CD1c-positive myeloid dendritic cell (primary cell): ENCODE data around the gene FOXD4.
"Not testable (repeated sequence)": the region's sequence is repeated elsewhere in the genome, so short reads cannot be mapped to it uniquely, and the experiment has no call there.

Experiments
- DNase-seq: peaks from one replicate; pipeline ENCODE4 v3.0.0-alpha.2; 2016; ENCODE audit errors: extremely low spot score

FOXD4 gene

DNA sequence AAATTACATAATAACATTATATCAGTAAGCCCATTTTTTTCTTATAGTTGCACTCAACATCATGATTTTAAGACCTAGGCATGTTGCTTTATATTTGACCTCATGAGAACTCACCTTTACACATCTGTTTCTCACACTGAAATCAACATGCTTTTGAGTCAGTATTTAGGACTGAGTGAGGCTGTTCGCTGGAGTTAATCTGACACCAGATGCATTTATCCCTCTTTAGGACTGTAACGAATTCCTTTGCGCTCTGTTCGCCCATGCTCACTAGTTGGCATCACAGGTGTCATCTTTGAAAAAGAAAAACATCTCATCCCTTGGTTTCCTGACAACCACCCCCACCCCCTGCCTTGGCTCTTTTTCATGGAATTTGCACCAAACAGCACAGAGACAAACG is 24.3 kb downstream of the FOXD4 start:
- DNase-seq = not testable (repeated sequence)

DNA sequence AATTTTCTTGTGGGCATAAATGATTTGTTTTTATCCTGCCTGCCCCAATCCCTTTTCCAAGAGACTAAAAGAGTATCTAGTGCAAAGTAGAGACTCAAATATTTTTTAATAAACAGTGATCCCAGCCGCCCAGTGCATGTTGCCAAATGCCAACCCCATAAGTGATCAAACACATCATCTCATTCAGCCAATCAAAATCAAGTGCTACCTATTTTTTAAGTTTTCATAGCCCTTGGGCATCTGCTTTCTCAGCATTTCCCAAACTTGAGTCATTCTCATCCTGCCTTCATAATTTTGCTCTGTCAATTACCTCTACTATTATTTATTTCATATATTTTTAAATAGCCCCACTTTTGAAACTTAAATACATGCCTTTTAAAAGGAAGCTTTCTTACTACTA is 27.4 kb downstream of the FOXD4 start:
- not testable (repeated sequence) for DNase-seq

DNA sequence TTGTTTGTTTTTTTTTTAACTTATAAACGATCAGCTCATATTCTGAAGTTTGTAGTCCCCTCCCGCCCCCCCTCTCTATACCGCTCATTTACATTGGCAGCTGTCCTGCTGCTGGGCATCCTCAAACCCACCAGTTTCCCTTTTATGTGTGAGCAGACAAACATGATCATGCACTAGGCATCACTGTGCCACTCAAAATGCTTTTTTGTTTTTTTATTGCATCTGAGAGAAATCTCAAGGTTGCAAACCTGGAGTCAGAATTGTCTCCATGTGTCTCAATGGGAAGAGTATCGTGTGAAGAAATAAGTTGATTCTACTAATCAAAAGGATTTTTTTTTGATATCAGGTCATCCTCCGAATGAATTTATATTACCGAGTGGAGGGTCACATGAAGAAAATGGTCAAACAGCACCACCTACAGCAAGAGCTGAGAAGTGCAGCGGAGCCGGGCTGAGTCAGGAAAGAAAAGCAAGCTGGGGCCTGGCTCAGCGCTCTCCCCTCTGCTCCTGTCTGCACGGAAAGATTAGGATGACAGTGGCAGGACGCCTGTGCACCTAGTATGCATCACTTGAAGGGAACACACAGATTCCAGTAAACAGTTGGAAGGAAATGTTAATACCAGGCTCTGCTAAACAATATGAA is 29.7 kb downstream of the FOXD4 start:
- DNase-seq = not testable (repeated sequence)

DNA sequence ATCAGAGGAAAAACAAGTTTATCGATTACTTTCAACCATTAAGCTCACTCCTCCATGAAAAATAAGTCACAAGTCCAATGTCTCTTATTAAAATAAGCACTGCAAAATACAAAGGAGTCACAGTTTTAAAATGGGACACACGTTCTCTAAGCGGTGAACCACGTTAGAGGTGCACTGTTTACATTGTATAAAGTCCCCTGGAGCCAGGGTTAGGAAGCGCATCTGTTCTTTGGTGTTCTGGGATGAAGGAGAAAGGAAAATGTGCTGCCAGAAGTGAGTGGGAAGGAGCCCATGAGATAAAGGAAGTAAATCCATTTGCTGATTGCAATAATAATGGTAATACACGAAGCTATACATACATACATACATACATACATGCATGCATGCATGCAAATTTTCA is 30.4 kb downstream of the FOXD4 start:
- not testable (repeated sequence) for DNase-seq

DNA sequence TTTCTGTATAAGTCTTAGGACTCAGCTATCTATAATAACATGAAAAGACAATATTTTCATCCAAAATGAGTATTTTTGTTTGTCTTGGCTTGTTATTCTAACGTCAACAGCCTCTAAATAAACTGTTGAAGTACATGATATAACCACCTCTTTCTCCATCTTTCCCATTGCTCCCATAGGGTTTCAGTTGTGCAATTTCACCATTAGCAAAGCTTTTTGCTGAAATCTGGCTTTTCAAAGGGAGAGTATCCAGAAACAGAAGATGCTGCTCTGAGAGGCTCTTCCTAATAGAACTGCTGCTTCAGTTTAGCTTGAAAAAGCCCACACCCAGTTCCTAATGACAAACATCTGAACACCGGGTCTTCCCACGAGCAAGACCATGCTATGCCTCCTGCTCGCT is 31.1 kb downstream of the FOXD4 start:
- DNase-seq = not testable (repeated sequence)

DNA sequence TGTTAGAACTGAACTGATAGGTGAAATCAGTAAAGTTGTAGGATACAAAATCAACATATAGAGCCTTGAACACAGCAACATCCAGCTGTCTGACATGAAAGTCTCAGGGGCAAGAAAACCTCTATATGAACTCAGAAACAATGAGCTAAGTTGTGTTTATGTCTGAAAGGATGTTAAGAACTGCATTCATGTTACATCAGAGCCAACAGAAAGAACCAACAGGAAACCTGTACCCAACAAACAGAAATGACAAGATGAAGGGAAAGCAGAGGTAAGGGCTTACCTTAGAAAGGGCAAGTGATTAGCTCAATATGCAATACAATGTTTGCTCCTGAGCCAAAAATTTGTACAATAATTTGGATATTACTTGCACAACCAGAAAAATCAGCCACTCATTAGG is 31.5 kb downstream of the FOXD4 start:
- DNase-seq = not testable (repeated sequence)

DNA sequence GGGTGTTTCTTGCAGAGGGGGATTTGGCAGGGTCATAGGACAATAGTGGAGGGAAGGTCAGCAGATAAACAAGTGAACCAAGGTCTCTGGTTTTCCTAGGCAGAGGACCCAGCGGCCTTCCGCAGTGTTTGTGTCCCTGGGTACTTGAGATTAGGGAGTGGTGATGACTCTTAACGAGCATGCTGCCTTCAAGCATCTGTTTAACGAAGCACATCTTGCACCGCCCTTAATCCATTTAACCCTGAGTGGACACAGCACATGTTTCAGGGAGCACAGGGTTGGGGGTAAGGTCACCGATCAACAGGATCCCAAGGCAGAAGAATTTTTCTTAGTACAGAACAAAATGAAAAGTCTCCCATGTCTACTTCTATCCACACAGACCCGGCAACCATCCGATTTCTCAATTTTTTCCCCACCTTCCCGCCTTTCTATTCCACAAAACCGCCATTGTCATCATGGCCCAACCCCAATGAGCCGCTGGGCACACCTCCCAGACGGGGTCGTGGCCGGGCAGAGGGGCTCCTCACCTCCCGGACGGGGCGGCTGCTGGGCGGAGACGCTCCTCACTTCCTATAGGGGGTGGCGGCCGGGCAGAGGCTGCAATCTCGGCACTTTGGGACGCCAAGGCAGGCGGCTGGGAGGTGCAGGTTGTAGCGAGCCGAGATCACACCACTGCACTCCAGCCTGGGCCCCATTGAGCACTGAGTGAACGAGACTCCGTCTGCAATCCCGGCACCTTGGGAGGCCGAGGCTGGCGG is 35.1 kb downstream of the FOXD4 start:
- DNase-seq = not testable (repeated sequence)

DNA sequence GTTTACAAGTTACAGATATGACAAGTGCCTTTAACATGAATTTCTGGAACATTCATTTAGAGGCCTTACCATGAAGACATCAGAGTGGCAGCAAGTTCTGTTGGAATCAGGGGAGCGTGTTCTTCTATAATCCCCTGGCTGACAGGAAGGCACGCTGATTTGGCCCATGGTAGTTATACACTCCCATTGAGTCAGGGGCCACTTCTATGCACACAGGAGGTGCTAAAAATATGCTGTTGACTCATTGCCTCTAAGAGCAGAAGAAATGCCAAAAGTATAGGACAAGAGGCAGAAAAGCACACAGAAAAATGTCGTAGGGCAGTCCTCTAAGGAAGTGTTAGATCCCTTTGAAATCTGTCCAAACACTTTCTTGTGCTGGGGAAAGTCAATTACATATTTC is 39.9 kb downstream of the FOXD4 start:
- DNase-seq = not testable (repeated sequence)

DNA sequence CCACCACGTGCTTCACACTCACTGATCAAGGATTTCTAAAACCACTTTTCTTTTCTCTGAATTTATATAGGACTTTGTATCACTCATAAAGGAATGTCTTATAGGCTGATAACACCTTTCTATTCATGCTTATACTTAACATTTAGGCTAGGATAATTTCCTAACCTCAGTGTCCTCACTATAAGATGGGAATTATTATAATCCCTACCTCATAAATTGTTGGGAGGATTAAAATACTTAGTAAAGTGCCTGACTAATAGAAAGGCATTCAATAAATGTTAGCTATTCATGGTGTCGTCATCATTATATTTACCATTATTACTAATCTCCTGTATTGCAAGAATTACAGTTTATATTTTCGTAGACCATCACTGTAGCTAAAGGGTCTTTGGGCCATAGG is 41.8 kb downstream of the FOXD4 start:
- DNase-seq = not testable (repeated sequence)

DNA sequence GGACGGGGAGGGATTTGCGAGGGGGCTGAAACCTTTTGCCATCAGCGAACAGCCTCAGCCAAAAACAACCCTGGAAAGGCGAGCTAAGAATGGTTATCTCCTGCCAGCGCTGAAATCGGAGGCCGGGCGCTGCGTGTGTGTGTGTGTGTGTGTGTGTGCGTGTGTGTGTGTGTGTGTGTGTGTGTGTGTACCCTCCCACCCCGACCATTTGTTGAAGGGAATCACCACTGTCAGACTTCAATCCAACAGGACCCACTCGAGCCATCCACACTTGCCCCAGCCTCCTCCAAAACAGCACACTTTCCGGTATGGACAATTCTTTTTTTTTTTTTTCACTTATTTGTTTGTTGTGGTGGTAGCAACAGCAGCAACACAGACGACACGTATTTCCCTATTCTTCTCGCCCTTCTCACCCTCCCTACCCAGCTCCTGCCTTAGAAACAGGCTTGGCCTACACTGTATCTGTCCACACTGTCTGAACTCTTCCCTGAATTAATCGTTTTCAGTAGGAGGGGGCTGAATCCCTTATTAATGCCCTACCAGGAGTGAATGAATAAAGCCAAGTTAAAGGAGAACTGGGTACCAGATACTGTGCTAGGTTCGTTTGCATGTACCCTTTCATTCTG is 44.2 kb downstream of the FOXD4 start:
- DNase-seq = not testable (repeated sequence)

DNA sequence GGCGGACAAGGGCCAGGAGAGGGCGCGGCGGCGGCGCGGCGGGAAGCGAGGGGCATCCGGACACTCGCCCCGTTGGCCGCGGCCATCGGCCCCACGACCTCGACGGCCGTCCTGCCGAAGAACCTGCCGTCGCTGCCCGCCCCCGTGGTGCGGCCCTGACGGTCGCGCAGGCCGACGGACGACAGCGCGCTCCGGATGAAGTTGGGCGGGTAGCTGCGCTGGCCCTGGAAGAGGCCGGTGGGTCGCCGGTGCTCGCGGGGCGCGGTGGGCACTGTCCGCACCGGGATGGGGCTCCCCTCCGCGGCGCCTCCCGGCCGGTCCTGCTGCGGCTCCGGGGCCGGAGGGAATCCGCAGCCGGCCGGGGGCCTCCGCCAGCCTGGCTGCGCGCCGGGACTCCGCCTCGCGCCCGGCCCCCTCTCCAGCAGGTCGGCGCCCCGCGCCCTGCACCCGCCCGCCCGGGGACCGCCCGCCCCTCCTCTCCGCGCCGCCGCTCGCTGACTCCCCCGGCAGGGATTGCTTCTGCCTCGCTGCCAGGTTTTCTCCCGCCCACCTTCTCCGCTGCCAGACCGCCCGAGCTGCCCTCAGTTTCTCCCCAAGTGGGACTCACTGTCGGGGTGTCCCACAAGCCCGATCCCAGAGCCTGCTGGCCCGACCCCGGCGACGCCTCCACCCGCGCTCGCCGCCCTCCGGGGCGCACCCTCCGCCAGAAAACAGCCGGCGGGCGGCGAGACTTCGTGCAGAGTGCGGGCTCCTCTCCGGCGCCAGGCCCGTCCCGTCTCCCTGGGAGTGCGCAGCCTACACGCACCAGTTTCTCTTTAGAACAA is 44.9 kb downstream of the FOXD4 start:
- DNase-seq = not testable (repeated sequence)
